H1 (cell line): ENCODE results near the gene DNAI2. TPM values are rescaled to one million over a fixed set of nuclear protein-coding genes. Genes with fewer than 3 reads are reported as not detected.

Source experiments
- BACH1 ChIP-seq: IDR thresholded peaks from 2 replicates; pipeline ENCODE4 v1.6.1; 2012; ENCODE audit warnings: low read length, improper control_type of control experiment
- BCL11A ChIP-seq, 2 experiments: IDR thresholded peaks; one replicate each; pipeline ENCODE4 v1.6.1; 2011; ENCODE audit warnings: low read depth in 2 of 2, low read length in 2 of 2, mild to moderate bottlenecking in 2 of 2
- BRCA1 ChIP-seq: IDR thresholded peaks from 2 replicates; pipeline ENCODE4 v1.6.1; 2012; ENCODE audit warnings: low read depth, low read length, improper control_type of control experiment
- EGR1 ChIP-seq: IDR thresholded peaks from 2 replicates; pipeline ENCODE4 v1.6.1; 2011; ENCODE audit warnings: low read depth, low read length, borderline replicate concordance
- JUND ChIP-seq: IDR thresholded peaks from 2 replicates; pipeline ENCODE4 v1.6.1; 2011; ENCODE audit warnings: mild to moderate bottlenecking, improper control_type of control experiment, low read length
- KDM1A ChIP-seq: fragments of 200-600, 300-600 bp; sonication (generic); IDR thresholded peaks from 2 replicates; pipeline ENCODE4 v1.7.1; 2016; ENCODE audit warnings: mild to moderate bottlenecking, low read length, borderline replicate concordance
- RBBP5 ChIP-seq: IDR thresholded peaks from 2 replicates; pipeline ENCODE4 v1.7.1; 2012; ENCODE audit warnings: low read depth, mild to moderate bottlenecking, inconsistent platforms, low read length, moderate library complexity, borderline replicate concordance
- SIN3A ChIP-seq, 2 experiments: IDR thresholded peaks in 1 of 2; conservative IDR thresholded peaks in 1 of 2; 2 replicates each; pipeline ENCODE4 v1.6.1; 2011 to 2012; ENCODE audit warnings: low read length in 2 of 2, improper control_type of control experiment in 1 of 2, low read depth in 1 of 2, mild to moderate bottlenecking in 1 of 2
- SP2 ChIP-seq: IDR thresholded peaks from 2 replicates; pipeline ENCODE4 v1.6.1; 2012; ENCODE audit warnings: mild to moderate bottlenecking, low read length, inconsistent platforms
- SP4 ChIP-seq: IDR thresholded peaks from 2 replicates; pipeline ENCODE4 v1.6.1; 2012; ENCODE audit warnings: low read length, inconsistent platforms
- TCF12 ChIP-seq: IDR thresholded peaks from 2 replicates; pipeline ENCODE4 v1.6.1; 2011; ENCODE audit warnings: low read depth, mild to moderate bottlenecking, low read length
- ZNF274 ChIP-seq: IDR thresholded peaks from 2 replicates; pipeline ENCODE4 v1.7.0; 2012; ENCODE audit warnings: low read length, borderline replicate concordance; ENCODE audit errors: extremely low read depth
- polyA plus RNA-seq, 7 experiments: library from polyadenylated mRNA; depleted of rRNA in 3 of 7; stranded (reverse) in 5 of 7; unstranded in 2 of 7; fragments of >200 nt in 5 of 7; fragments of 200-250 nt in 2 of 7; gene quantifications; 1 replicate in 5 of 7; 2 replicates in 1 of 7; 4 replicates in 1 of 7; pipeline versions ENCODE4 v1.2.1 to v1.2.3, GENCODE V29; 2011 to 2013; ENCODE audit warnings: missing spikeins in 2 of 7, mixed read lengths in 2 of 7
- total RNA-seq: library from RNA; stranded (reverse); fragmentation: NEBNext Ultra II Directional; extraction: Animal tissue kit (Norgen Biotek cat#: 25700); gene quantifications from 2 replicates; pipeline ENCODE4 v1.2.1, GENCODE V29; 2021

The DNAI2 gene
- total and polyA plus RNA-seq, 2 of the 8 experiments (the other 6 are each of a cell fraction or from before 2014, with no cell fraction given) = 0.08 to 0.15 TPM

DNA sequence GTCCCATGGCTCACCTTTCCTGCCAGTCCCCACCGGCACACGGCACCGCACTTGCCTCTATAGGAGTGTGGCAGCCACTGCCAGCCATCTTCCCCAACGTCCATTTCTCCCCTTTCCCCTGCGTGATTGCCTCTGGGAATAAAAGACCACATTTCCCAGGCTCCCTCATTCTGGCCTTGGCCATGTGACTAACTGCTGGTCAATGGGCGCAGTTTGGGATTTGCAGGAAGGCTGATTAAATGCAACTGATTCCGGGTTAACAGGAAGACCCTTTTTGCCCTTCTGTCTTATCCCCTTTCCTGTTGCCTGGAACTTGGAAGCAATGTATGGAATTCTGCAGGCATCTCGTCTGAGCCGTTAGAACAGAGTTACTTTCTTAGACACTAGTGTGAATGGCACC, 84.7 kb downstream of the DNAI2 start (continued):
- TF ChIP-seq EGR1 (no peak), BACH1 (no peak), SP2 (no peak), BRCA1 (no peak), BCL11A (IDR thresholded peaks at IDR 0.05; ENCODE audit: low read depth in 2 of 2, low read length in 2 of 2) (no peak), ZNF274 (no peak), JUND (no peak), RBBP5 (no peak), SIN3A (conservative IDR thresholded peaks at IDR 0.05 in 1 of 2, IDR thresholded peaks at IDR 0.05 in 1 of 2; ENCODE audit: low read depth in 1 of 2, low read length in 2 of 2) (no peak), KDM1A (no peak), SP4 (no peak), TCF12 (no peak)
